Measurements from ENCODE around the gene LGALS3BP. TPM values are rescaled to one million over a fixed set of nuclear protein-coding genes. Genes with fewer than 3 reads are reported as not detected.

Gene LGALS3BP
- polyA plus RNA-seq, 1 donor (not counting 4 experiments of a cell fraction or from before 2014, with no cell fraction given) = 53.0 TPM

GRCh38 chr17:79027925-79028491 lies 48.3 kb upstream of the LGALS3BP start:
- H3K27ac ChIP-seq (ENCODE audit: control insufficient read depth, insufficient read depth, low read length) = peak overlapping the region; percentile 87
- H3K4me3 ChIP-seq (ENCODE audit: control insufficient read depth in 2 of 3, extremely low read depth in 1 of 3, insufficient read depth in 2 of 3, low read depth in 1 of 3, low read length in 3 of 3) = no peak overlapping the region
- H3K79me2 ChIP-seq (ENCODE audit: control insufficient read depth, insufficient read depth, low read length) = no peaks in the 10 kb centered on the region
- no peak for TF ChIP-seq EZH2 (IDR thresholded peaks at IDR 0.05; ENCODE audit: low read length)
- TF ChIP-seq CTCF (optimal IDR thresholded peaks at IDR 0.05 in 1 of 3, IDR thresholded peaks at IDR 0.05 in 1 of 3, conservative IDR thresholded peaks at IDR 0.05 in 1 of 3; ENCODE audit: extremely low read depth in 1 of 3, insufficient read depth in 2 of 3, low read length in 3 of 3) = no peak
- dilution Hi-C loops (cut with MboI; ENCODE audit: extremely low pct_ligation_motif_present, low sequenced_read_pairs) = loop anchor here (25.0 kb wide), 1 partner anchor 359 kb away; no protein-coding TSS in a partner anchor
- no peaks in the 10 kb centered on the region for H3K36me3 ChIP-seq (ENCODE audit: control insufficient read depth in 2 of 2, extremely low read depth in 1 of 2, insufficient read depth in 2 of 2, low read length in 2 of 2)
- peak overlapping the region; percentile 65 for H3K9ac ChIP-seq (ENCODE audit: control insufficient read depth, extremely low read depth, insufficient read depth, low read length)
- DNase-seq (ENCODE audit: low read depth, low spot score) (no peak), FAIRE-seq (no peak)
- H3K9me1 ChIP-seq (ENCODE audit: control insufficient read depth, extremely low read depth, insufficient read depth, low read length) = no peaks in the 10 kb centered on the region
- H3K4me1 ChIP-seq (ENCODE audit: control insufficient read depth, extremely low read depth, insufficient read depth, low read length) = peaks cover 48% of the 10 kb centered on the region
- H3K4me2 ChIP-seq (ENCODE audit: control insufficient read depth, extremely low read depth, insufficient read depth, low read depth, low read length) = peak overlapping the region; percentile 83
- H3K27me3 ChIP-seq (ENCODE audit: control insufficient read depth, extremely low read depth, insufficient read depth, low read length) = peaks cover 3% of the 10 kb centered on the region
- no peaks in the 10 kb centered on the region for H3K9me3 ChIP-seq (ENCODE audit: control insufficient read depth, low read depth, low read length)
- H4K20me1 ChIP-seq (ENCODE audit: control insufficient read depth, extremely low read depth, insufficient read depth, low read length) = no peaks in the 10 kb centered on the region
- peak overlapping the region; percentile 53 for H2AFZ ChIP-seq (ENCODE audit: control insufficient read depth, low read length)

GRCh38 chr17:79027274-79027924 lies 47.7 kb upstream of the LGALS3BP start:
- Histone ChIP-seq H3K4me1 (ENCODE audit: control insufficient read depth, extremely low read depth, insufficient read depth, low read length) (peaks cover 48% of the 10 kb centered on the region), H4K20me1 (ENCODE audit: control insufficient read depth, extremely low read depth, insufficient read depth, low read length) (no peaks in the 10 kb centered on the region), H3K27me3 (ENCODE audit: control insufficient read depth, extremely low read depth, insufficient read depth, low read length) (peaks cover 3% of the 10 kb centered on the region), H3K36me3 (ENCODE audit: control insufficient read depth in 2 of 2, extremely low read depth in 1 of 2, insufficient read depth in 2 of 2, low read length in 2 of 2) (no peaks in the 10 kb centered on the region), H3K4me3 (ENCODE audit: control insufficient read depth in 2 of 3, extremely low read depth in 1 of 3, insufficient read depth in 2 of 3, low read depth in 1 of 3, low read length in 3 of 3) (peak overlapping the region; percentile 9 to 44 (median 36)), H3K4me2 (ENCODE audit: control insufficient read depth, extremely low read depth, insufficient read depth, low read depth, low read length) (peak overlapping the region; percentile 83), H3K9me1 (ENCODE audit: control insufficient read depth, extremely low read depth, insufficient read depth, low read length) (no peaks in the 10 kb centered on the region), H3K79me2 (ENCODE audit: control insufficient read depth, insufficient read depth, low read length) (no peaks in the 10 kb centered on the region), H3K9ac (ENCODE audit: control insufficient read depth, extremely low read depth, insufficient read depth, low read length) (peak overlapping the region; percentile 65), H3K9me3 (ENCODE audit: control insufficient read depth, low read depth, low read length) (no peaks in the 10 kb centered on the region), H3K27ac (ENCODE audit: control insufficient read depth, insufficient read depth, low read length) (peak overlapping the region; percentile 87), H2AFZ (ENCODE audit: control insufficient read depth, low read length) (peak overlapping the region; percentile 53)
- dilution Hi-C loops (cut with MboI; ENCODE audit: extremely low pct_ligation_motif_present, low sequenced_read_pairs) = loop anchor here (25.0 kb wide), 1 partner anchor 360 kb away; no protein-coding TSS in a partner anchor
- TF ChIP-seq EZH2 (IDR thresholded peaks at IDR 0.05; ENCODE audit: low read length) = no peak
- TF ChIP-seq CTCF (optimal IDR thresholded peaks at IDR 0.05 in 1 of 3, IDR thresholded peaks at IDR 0.05 in 1 of 3, conservative IDR thresholded peaks at IDR 0.05 in 1 of 3; ENCODE audit: extremely low read depth in 1 of 3, insufficient read depth in 2 of 3, low read length in 3 of 3) = no peak
- DNase-seq (ENCODE audit: low read depth, low spot score) (no peak), FAIRE-seq (no peak)
